Measurements from ENCODE around the gene TNFAIP2. TPM values are rescaled to one million over a fixed set of nuclear protein-coding genes. Genes with fewer than 3 reads are reported as not detected.

The TNFAIP2 gene
- total RNA-seq, 1 experiment from 2014 or later = 366 TPM

- H3F3A ChIP-seq (ENCODE audit: insufficient read depth, low read depth) = peaks cover 67% of the 10 kb centered on the region
- H4K20me1 ChIP-seq (ENCODE audit: insufficient read depth) = no peaks in the 10 kb centered on the region
- H3K9me3 ChIP-seq (ENCODE audit: insufficient read depth, low read depth) = no peaks in the 10 kb centered on the region
- no peak overlapping the region for H3K27ac ChIP-seq
- no peaks in the 10 kb centered on the region for H3K9me2 ChIP-seq (ENCODE audit: insufficient read depth)
- ChIA-PET POLR2A (ENCODE audit: unreplicated experiment) (no interaction called here), CTCF (no interaction called here)
- no peaks in the 10 kb centered on the region for H3K27me3 ChIP-seq (ENCODE audit: insufficient read depth, low read depth)
- no peak overlapping the region for H3K4me2 ChIP-seq
- no peak overlapping the region for H2AFZ ChIP-seq
- no peak overlapping the region for H3K4me3 ChIP-seq
- TF ChIP-seq EZH2 (IDR thresholded peaks at IDR 0.05; ENCODE audit: low read depth) (no peak), CTCF (conservative IDR thresholded peaks at IDR 0.05) (no peak)
- H3K4me1 ChIP-seq (replicated peaks; ENCODE audit: insufficient read depth) = peaks cover 71% of the 10 kb centered on the region
- BruUV-seq (replicated peaks) = no TSS peak
- DNase-seq = no peak
- intact Hi-C loops (cut with micrococcal nuclease; ENCODE audit: unreplicated experiment) = loop anchor here (10.0 kb wide), 1 partner anchor 287 kb away; no protein-coding TSS in a partner anchor
- no peaks in the 10 kb centered on the region for H3K79me2 ChIP-seq (ENCODE audit: low read depth)
- no peaks in the 10 kb centered on the region for H3K36me3 ChIP-seq (ENCODE audit: low read depth)
These were observed 15.8 kb upstream of the TNFAIP2 start for GRCh38 chr14:103107455-103107854.

- H3K9me3 ChIP-seq (ENCODE audit: insufficient read depth, low read depth) = no peaks in the 10 kb centered on the region
- H4K20me1 ChIP-seq (ENCODE audit: insufficient read depth) = no peaks in the 10 kb centered on the region
- TF ChIP-seq CTCF (conservative IDR thresholded peaks at IDR 0.05) (no peak), EZH2 (IDR thresholded peaks at IDR 0.05; ENCODE audit: low read depth) (no peak)
- H3K4me3 ChIP-seq = no peak overlapping the region
- H3K4me1 ChIP-seq (replicated peaks; ENCODE audit: insufficient read depth) = peaks cover 76% of the 10 kb centered on the region
- H3K27ac ChIP-seq = peak overlapping the region; percentile 56
- no peaks in the 10 kb centered on the region for H3K79me2 ChIP-seq (ENCODE audit: low read depth)
- no TSS peak for BruUV-seq (replicated peaks)
- ChIA-PET POLR2A (ENCODE audit: unreplicated experiment) (interaction anchor here (0.6 to 1.5 kb wide), 2 partner anchors 226 to 455 kb away, joined by 5 to 6 read pairs; partner anchors contain the start of genes BAG5, COA8 and EIF5), CTCF (interaction anchor here (0.9 to 1.9 kb wide), 3 partner anchors 21 to 184 kb away, joined by 5 to 6 read pairs (median 5); no protein-coding TSS in a partner anchor)
- peaks cover 61% of the 10 kb centered on the region for H3F3A ChIP-seq (ENCODE audit: insufficient read depth, low read depth)
- intact Hi-C loops (cut with micrococcal nuclease; ENCODE audit: unreplicated experiment) = loop anchor here (10.0 kb wide), 1 partner anchor 287 kb away; no protein-coding TSS in a partner anchor
- H3K4me2 ChIP-seq = peak overlapping the region; percentile 54
- no peaks in the 10 kb centered on the region for H3K27me3 ChIP-seq (ENCODE audit: insufficient read depth, low read depth)
- no peaks in the 10 kb centered on the region for H3K9me2 ChIP-seq (ENCODE audit: insufficient read depth)
- DNase-seq = no peak
- no peaks in the 10 kb centered on the region for H3K36me3 ChIP-seq (ENCODE audit: low read depth)
- H2AFZ ChIP-seq = no peak overlapping the region
These were observed 15.1 kb upstream of the TNFAIP2 start for GRCh38 chr14:103107941-103108748.

- Histone ChIP-seq H3K9me2 (ENCODE audit: insufficient read depth) (no peaks in the 10 kb centered on the region), H4K20me1 (ENCODE audit: insufficient read depth) (no peaks in the 10 kb centered on the region), H3K36me3 (ENCODE audit: low read depth) (no peaks in the 10 kb centered on the region), H2AFZ (no peak overlapping the region), H3F3A (ENCODE audit: insufficient read depth, low read depth) (peaks cover 55% of the 10 kb centered on the region), H3K4me1 (replicated peaks; ENCODE audit: insufficient read depth) (peaks cover 70% of the 10 kb centered on the region), H3K4me3 (no peak overlapping the region), H3K79me2 (ENCODE audit: low read depth) (no peaks in the 10 kb centered on the region), H3K27ac (peak overlapping the region; percentile 56), H3K9me3 (ENCODE audit: insufficient read depth, low read depth) (no peaks in the 10 kb centered on the region), H3K4me2 (peak overlapping the region; percentile 54), H3K27me3 (ENCODE audit: insufficient read depth, low read depth) (no peaks in the 10 kb centered on the region)
- BruUV-seq (replicated peaks) = no TSS peak
- ChIA-PET POLR2A (ENCODE audit: unreplicated experiment) (interaction anchor here (0.6 to 1.7 kb wide), 3 partner anchors 18 to 454 kb away, joined by 5 to 6 read pairs (median 6); partner anchors contain the start of genes BAG5, COA8 and EIF5), CTCF (interaction anchor here (0.9 to 1.9 kb wide), 3 partner anchors 20 to 183 kb away, joined by 5 to 6 read pairs (median 5); no protein-coding TSS in a partner anchor)
- DNase-seq = peak; percentile 70 to 71
- TF ChIP-seq EZH2 (IDR thresholded peaks at IDR 0.05; ENCODE audit: low read depth) (no peak), CTCF (conservative IDR thresholded peaks at IDR 0.05) (no peak)
- intact Hi-C loops (cut with micrococcal nuclease; ENCODE audit: unreplicated experiment) = loop anchor here (1.0 to 10.0 kb wide), 2 partner anchors 188 to 286 kb away; no protein-coding TSS in a partner anchor
These were observed 14.5 kb upstream of the TNFAIP2 start for GRCh38 chr14:103108749-103109207.

Measured in PC-9 (cell line).